ENCODE measurements around the gene EARS2. TPM values are rescaled to one million over a fixed set of nuclear protein-coding genes. Genes with fewer than 3 reads are reported as not detected.

EARS2 gene
- total and polyA plus RNA-seq, 2 donors from 2014 or later, result 21.6 to 30.4 TPM

- FAIRE-seq (no peak), DNase-seq (no peak)
- H3K27me3 ChIP-seq (ENCODE audit: control insufficient read depth, insufficient read depth, low read length), result no peaks in the 10 kb centered on the region
- intact Hi-C loops (cut with DNase I), result no loop called here
- no peak overlapping the region for H3K9ac ChIP-seq (ENCODE audit: low read length in 3 of 3)
- H3K27ac ChIP-seq (ENCODE audit: low read depth in 2 of 2, low read length in 2 of 2), result no peak overlapping the region
- H3K4me1 ChIP-seq (ENCODE audit: control insufficient read depth in 2 of 3, insufficient read depth in 2 of 3, low read depth in 1 of 3, low read length in 3 of 3), result peaks cover 0 to 34% (median 24%) of the 10 kb centered on the region in 3 donors
- no peak overlapping the region for H3K4me3 ChIP-seq (ENCODE audit: low read length in 3 of 3)
- H3K36me3 ChIP-seq (ENCODE audit: control insufficient read depth in 2 of 3, insufficient read depth in 3 of 3, low read length in 3 of 3), result peaks cover 7 to 58% (median 21%) of the 10 kb centered on the region in 3 donors
- no peaks in the 10 kb centered on the region for H3K9me3 ChIP-seq (ENCODE audit: control insufficient read depth in 2 of 3, insufficient read depth in 1 of 3, low read length in 3 of 3)
- TF ChIP-seq CTCF (IDR thresholded peaks at IDR 0.05; ENCODE audit: borderline replicate concordance, extremely low read depth, insufficient read depth), result no peak
Measured at GRCh38 chr16:23494188-23494587, 63.0 kb downstream of the EARS2 start.

GRCh38 chr16:23491490-23492391, 65.4 kb downstream of the EARS2 start:
- no peak for FAIRE-seq
- peaks cover 16 to 79% (median 41%) of the 10 kb centered on the region in 3 donors for H3K36me3 ChIP-seq (ENCODE audit: control insufficient read depth in 2 of 3, insufficient read depth in 3 of 3, low read length in 3 of 3)
- H3K9me3 ChIP-seq (ENCODE audit: control insufficient read depth in 2 of 3, insufficient read depth in 1 of 3, low read length in 3 of 3), result no peaks in the 10 kb centered on the region
- peaks cover 0 to 15% (median 7%) of the 10 kb centered on the region in 3 donors for H3K4me1 ChIP-seq (ENCODE audit: control insufficient read depth in 2 of 3, insufficient read depth in 2 of 3, low read depth in 1 of 3, low read length in 3 of 3)
- H3K27me3 ChIP-seq (ENCODE audit: control insufficient read depth, insufficient read depth, low read length), result no peaks in the 10 kb centered on the region
- H3K9ac ChIP-seq (ENCODE audit: low read length in 3 of 3), result peak overlapping the region in 1 of 3 donors; percentile 51
- no peak for DNase-seq
- intact Hi-C loops (cut with DNase I), result no loop called here
- no peak overlapping the region for H3K4me3 ChIP-seq (ENCODE audit: low read length in 3 of 3)
- no peak for TF ChIP-seq CTCF (IDR thresholded peaks at IDR 0.05; ENCODE audit: borderline replicate concordance, extremely low read depth, insufficient read depth)
- peak overlapping the region in 1 of 2 donors; percentile 39 for H3K27ac ChIP-seq (ENCODE audit: low read depth in 2 of 2, low read length in 2 of 2)

GRCh38 chr16:23486480-23486879, 70.7 kb downstream of the EARS2 start:
- no peak for TF ChIP-seq CTCF (IDR thresholded peaks at IDR 0.05; ENCODE audit: borderline replicate concordance, extremely low read depth, insufficient read depth)
- Histone ChIP-seq H3K9ac (ENCODE audit: low read length in 3 of 3) (no peak overlapping the region), H3K27me3 (ENCODE audit: control insufficient read depth, insufficient read depth, low read length) (no peaks in the 10 kb centered on the region), H3K4me1 (ENCODE audit: control insufficient read depth in 2 of 3, insufficient read depth in 2 of 3, low read depth in 1 of 3, low read length in 3 of 3) (peaks cover 0 to under 1% (median 0%) of the 10 kb centered on the region in 3 donors), H3K9me3 (ENCODE audit: control insufficient read depth in 2 of 3, insufficient read depth in 1 of 3, low read length in 3 of 3) (no peaks in the 10 kb centered on the region), H3K27ac (ENCODE audit: low read depth in 2 of 2, low read length in 2 of 2) (no peak overlapping the region), H3K36me3 (ENCODE audit: control insufficient read depth in 2 of 3, insufficient read depth in 3 of 3, low read length in 3 of 3) (peaks cover 12 to 88% (median 63%) of the 10 kb centered on the region in 3 donors), H3K4me3 (ENCODE audit: low read length in 3 of 3) (no peak overlapping the region)
- DNase-seq, result no peak
- no peak for FAIRE-seq
- intact Hi-C loops (cut with DNase I), result no loop called here
